Karpas-422 (cell line): Measurements from ENCODE around the gene OLFM4. TPM values are rescaled to one million over a fixed set of nuclear protein-coding genes. Genes with fewer than 3 reads are reported as not detected.
A peak's percentile ranks its signal among the peaks of the same experiment; 100 is the strongest.

Source experiments
- DNase-seq: peaks from one replicate; pipeline ENCODE4 v3.0.0-alpha.2; 2015
- H2AFZ ChIP-seq: fragments of 200-600 bp; sonication (generic); 2 replicates; pipeline ENCODE4 v1.6.1; 2014; ENCODE audit warnings: antibody characterized with exemption, low read length, mixed read lengths
- H3K27ac ChIP-seq: fragments of 200-600 bp; sonication (generic); 2 replicates; pipeline ENCODE4 v1.5.1; 2014; ENCODE audit warnings: mild to moderate bottlenecking, low read length, moderate library complexity
- H3K27me3 ChIP-seq: fragments of 200-600 bp; sonication (generic); 2 replicates; pipeline ENCODE4 v1.6.1; 2014; ENCODE audit warnings: low read length, mixed read lengths
- H3K36me3 ChIP-seq: fragments of 200-600 bp; sonication (generic); 2 replicates; pipeline ENCODE4 v1.6.1; 2014; ENCODE audit warnings: low read length, mixed read lengths; ENCODE audit not compliant: insufficient read depth
- H3K4me1 ChIP-seq: fragments of 200-600 bp; sonication (generic); 2 replicates; pipeline ENCODE4 v1.6.1; 2014; ENCODE audit warnings: mild to moderate bottlenecking, low read length, mixed read lengths
- H3K4me2 ChIP-seq: fragments of 200-600 bp; sonication (generic); 2 replicates; pipeline ENCODE4 v1.6.1; 2014; ENCODE audit warnings: low read length, low read depth, mild to moderate bottlenecking; ENCODE audit not compliant: poor library complexity, severe bottlenecking
- H3K4me3 ChIP-seq: fragments of 200-600 bp; sonication (generic); 2 replicates; pipeline ENCODE4 v1.5.1; 2014; ENCODE audit warnings: mild to moderate bottlenecking, antibody characterized with exemption, low read length, mixed read lengths
- H3K79me2 ChIP-seq: fragments of 200-600 bp; sonication (generic); 2 replicates; pipeline ENCODE4 v1.6.1; 2014; ENCODE audit warnings: mild to moderate bottlenecking, low read length, mixed read lengths
- H3K9ac ChIP-seq: fragments of 200-600 bp; sonication (generic); 2 replicates; pipeline ENCODE4 v1.6.0; 2014; ENCODE audit warnings: low read length
- H3K9me2 ChIP-seq: fragments of 200-600 bp; sonication (generic), shearing (Covaris generic); replicated peaks from 2 replicates; pipeline ENCODE4 v1.6.0; 2014; ENCODE audit warnings: mild to moderate bottlenecking, low read length, moderate library complexity; ENCODE audit not compliant: insufficient read depth
- H3K9me3 ChIP-seq: fragments of 300-700, 200-600 bp; sonication (generic); 2 replicates; pipeline ENCODE4 v1.6.1; 2014; ENCODE audit warnings: low read length, mixed read lengths
- H4K20me1 ChIP-seq: fragments of 200-600 bp; sonication (generic); 2 replicates; pipeline ENCODE4 v1.6.1; 2014; ENCODE audit warnings: mild to moderate bottlenecking, antibody characterized with exemption, low read length, low read depth; ENCODE audit not compliant: insufficient read depth
- total RNA-seq: library from RNA; depleted of rRNA; stranded (reverse); fragments of >200 nt; shearing (Covaris generic); gene quantifications from 2 replicates; pipeline ENCODE4 v1.2.3, GENCODE V29; 2014; ENCODE audit warnings: low replicate concordance

Gene OLFM4
- total RNA-seq, 1 experiment from 2014 or later: not detected

- Histone ChIP-seq H3K27me3 (no peaks in the 10 kb centered on the region), H3K4me1 (no peaks in the 10 kb centered on the region), H2AFZ (no peak overlapping the region), H3K4me2 (no peak overlapping the region), H3K9me2 (no peaks in the 10 kb centered on the region), H3K9me3 (no peaks in the 10 kb centered on the region), H4K20me1 (no peaks in the 10 kb centered on the region), H3K4me3 (no peak overlapping the region), H3K36me3 (no peaks in the 10 kb centered on the region), H3K27ac (no peak overlapping the region), H3K79me2 (no peaks in the 10 kb centered on the region), H3K9ac (no peak overlapping the region)
- DNase-seq: no peak
Measured at GRCh38 chr13:53018690-53019647, 9.6 kb upstream of the OLFM4 start.

GRCh38 chr13:53020764-53021335, 7.8 kb upstream of the OLFM4 start:
- Histone ChIP-seq H3K79me2 (no peaks in the 10 kb centered on the region), H2AFZ (no peak overlapping the region)

GRCh38 chr13:53023246-53023645, 5.4 kb upstream of the OLFM4 start:
- Histone ChIP-seq H3K4me1 (no peaks in the 10 kb centered on the region), H4K20me1 (no peaks in the 10 kb centered on the region), H3K9me2 (no peaks in the 10 kb centered on the region), H3K4me3 (no peak overlapping the region), H3K9me3 (no peaks in the 10 kb centered on the region), H2AFZ (no peak overlapping the region), H3K4me2 (no peak overlapping the region), H3K36me3 (no peaks in the 10 kb centered on the region), H3K27ac (no peak overlapping the region), H3K9ac (no peak overlapping the region), H3K79me2 (no peaks in the 10 kb centered on the region), H3K27me3 (no peaks in the 10 kb centered on the region)
- no peak for DNase-seq

More at GRCh38 chr13:53020764-53021335, 7.8 kb upstream of the OLFM4 start:
- no peak for DNase-seq
- no peaks in the 10 kb centered on the region for H4K20me1 ChIP-seq
- H3K36me3 ChIP-seq: no peaks in the 10 kb centered on the region
- no peak overlapping the region for H3K27ac ChIP-seq
- H3K4me3 ChIP-seq: no peak overlapping the region
- H3K27me3 ChIP-seq: no peaks in the 10 kb centered on the region
- no peak overlapping the region for H3K9ac ChIP-seq
- H3K4me2 ChIP-seq: no peak overlapping the region
- no peaks in the 10 kb centered on the region for H3K9me3 ChIP-seq
- no peaks in the 10 kb centered on the region for H3K4me1 ChIP-seq
- H3K9me2 ChIP-seq: no peaks in the 10 kb centered on the region

- Histone ChIP-seq H3K4me1 (no peaks in the 10 kb centered on the region), H4K20me1 (no peaks in the 10 kb centered on the region), H3K4me2 (no peak overlapping the region), H3K9me3 (no peaks in the 10 kb centered on the region), H3K27me3 (no peaks in the 10 kb centered on the region), H3K79me2 (no peaks in the 10 kb centered on the region), H3K4me3 (no peak overlapping the region), H3K9me2 (no peaks in the 10 kb centered on the region), H3K36me3 (no peaks in the 10 kb centered on the region), H3K27ac (no peak overlapping the region), H2AFZ (no peak overlapping the region), H3K9ac (no peak overlapping the region)
- DNase-seq: no peak
Measured at GRCh38 chr13:53028063-53028462, 550 bp upstream of the OLFM4 start.

GRCh38 chr13:53032849-53033248, 4.2 kb downstream of the OLFM4 start:
- Histone ChIP-seq H2AFZ (no peak overlapping the region), H3K27ac (no peak overlapping the region), H3K9ac (no peak overlapping the region), H3K36me3 (no peaks in the 10 kb centered on the region), H4K20me1 (no peaks in the 10 kb centered on the region), H3K79me2 (no peaks in the 10 kb centered on the region), H3K9me2 (no peaks in the 10 kb centered on the region), H3K4me1 (no peaks in the 10 kb centered on the region), H3K4me3 (no peak overlapping the region), H3K9me3 (no peaks in the 10 kb centered on the region), H3K4me2 (no peak overlapping the region), H3K27me3 (no peaks in the 10 kb centered on the region)
- no peak for DNase-seq

- no peaks in the 10 kb centered on the region for H3K9me3 ChIP-seq
- H4K20me1 ChIP-seq: no peaks in the 10 kb centered on the region
- no peaks in the 10 kb centered on the region for H3K79me2 ChIP-seq
- H3K36me3 ChIP-seq: no peaks in the 10 kb centered on the region
- H3K9me2 ChIP-seq: no peaks in the 10 kb centered on the region
- no peaks in the 10 kb centered on the region for H3K27me3 ChIP-seq
- DNase-seq: no peak
- H3K27ac ChIP-seq: no peak overlapping the region
- no peak overlapping the region for H3K9ac ChIP-seq
- H3K4me3 ChIP-seq: no peak overlapping the region
- no peak overlapping the region for H2AFZ ChIP-seq
- no peaks in the 10 kb centered on the region for H3K4me1 ChIP-seq
- no peak overlapping the region for H3K4me2 ChIP-seq
Measured at GRCh38 chr13:53038993-53039392, 10.4 kb downstream of the OLFM4 start.

- peak; percentile 46 for DNase-seq
- Histone ChIP-seq H3K9ac (no peak overlapping the region), H3K9me3 (no peaks in the 10 kb centered on the region), H3K4me2 (no peak overlapping the region), H3K9me2 (no peaks in the 10 kb centered on the region), H3K27me3 (no peaks in the 10 kb centered on the region), H2AFZ (no peak overlapping the region), H4K20me1 (no peaks in the 10 kb centered on the region), H3K27ac (no peak overlapping the region), H3K4me3 (no peak overlapping the region), H3K79me2 (no peaks in the 10 kb centered on the region), H3K4me1 (no peaks in the 10 kb centered on the region), H3K36me3 (no peaks in the 10 kb centered on the region)
Measured at GRCh38 chr13:53041968-53042516, 13.4 kb downstream of the OLFM4 start.

GRCh38 chr13:53042877-53043276, 14.3 kb downstream of the OLFM4 start:
- H3K79me2 ChIP-seq: no peaks in the 10 kb centered on the region
- no peak for DNase-seq
- H3K27me3 ChIP-seq: no peaks in the 10 kb centered on the region
- no peaks in the 10 kb centered on the region for H4K20me1 ChIP-seq
- no peak overlapping the region for H3K4me2 ChIP-seq
- no peak overlapping the region for H3K9ac ChIP-seq
- no peaks in the 10 kb centered on the region for H3K36me3 ChIP-seq
- no peak overlapping the region for H3K27ac ChIP-seq
- no peaks in the 10 kb centered on the region for H3K9me3 ChIP-seq
- no peaks in the 10 kb centered on the region for H3K4me1 ChIP-seq
- H3K4me3 ChIP-seq: no peak overlapping the region
- no peaks in the 10 kb centered on the region for H3K9me2 ChIP-seq
- no peak overlapping the region for H2AFZ ChIP-seq
